Thymus (tissue), 11 donors: Measurements from ENCODE around the gene CNTNAP5. TPM values are rescaled to one million over a fixed set of nuclear protein-coding genes. Genes with fewer than 3 reads are reported as not detected.

ENCODE experiments used
- DNase-seq, 9 donors: peaks; one replicate each; pipeline ENCODE4 v3.0.0-alpha.2; 2013; ENCODE audit warnings: low spot score in 9 of 9, low read depth in 6 of 9, missing footprints in 1 of 9
- H3K27ac ChIP-seq, 2 donors: one replicate each; pipeline ENCODE4 v1.5.1; 2013; ENCODE audit warnings: control low read depth in 1 of 2, low read depth in 1 of 2, low read length in 1 of 2, mild to moderate bottlenecking in 1 of 2, moderate library complexity in 1 of 2
- H3K27me3 ChIP-seq, 2 donors: one replicate each; pipeline ENCODE4 v1.5.1; 2013; ENCODE audit warnings: low read length in 1 of 2; ENCODE audit not compliant: control insufficient read depth in 2 of 2, insufficient read depth in 1 of 2
- H3K36me3 ChIP-seq, 2 donors: one replicate each; pipeline ENCODE4 v1.5.1; 2013; ENCODE audit warnings: low read length in 1 of 2, mild to moderate bottlenecking in 1 of 2, moderate library complexity in 1 of 2; ENCODE audit not compliant: control insufficient read depth in 2 of 2, insufficient read depth in 2 of 2
- H3K4me1 ChIP-seq, 2 donors: one replicate each; pipeline ENCODE4 v1.5.1; 2013; ENCODE audit warnings: low read length in 2 of 2; ENCODE audit not compliant: control insufficient read depth in 2 of 2, insufficient read depth in 2 of 2
- H3K4me3 ChIP-seq, 2 donors: one replicate each; pipeline ENCODE4 v1.5.1; 2013; ENCODE audit warnings: low read length in 2 of 2, control low read depth in 1 of 2, mild to moderate bottlenecking in 1 of 2
- H3K9me3 ChIP-seq, 2 donors: one replicate each; pipeline ENCODE4 v1.5.1; 2013; ENCODE audit warnings: low read length in 1 of 2, mild to moderate bottlenecking in 1 of 2; ENCODE audit not compliant: control insufficient read depth in 2 of 2, insufficient read depth in 1 of 2
- WGBS: extraction: QIAGEN DNeasy Blood & Tissue Kit; methylation state at CpG from one replicate; pipeline ENCODE4 v1.1.7; 2013; 5-methylcytosine and 5-hydroxymethylcytosine counted together
- polyA plus RNA-seq: library from polyadenylated mRNA; stranded (reverse); fragments of 200-250 nt; gene quantifications from one replicate; pipeline ENCODE4 v1.2.3, GENCODE V29; 2013
- total RNA-seq: library from RNA; stranded (reverse); fragments of 120-200 nt; gene quantifications from one replicate; pipeline ENCODE4 v1.2.4, GENCODE V29; 2013
- donor health status: healthy.

CNTNAP5 gene
- total and polyA plus RNA-seq, 2 donors: 0.02 to 0.14 TPM

DNA sequence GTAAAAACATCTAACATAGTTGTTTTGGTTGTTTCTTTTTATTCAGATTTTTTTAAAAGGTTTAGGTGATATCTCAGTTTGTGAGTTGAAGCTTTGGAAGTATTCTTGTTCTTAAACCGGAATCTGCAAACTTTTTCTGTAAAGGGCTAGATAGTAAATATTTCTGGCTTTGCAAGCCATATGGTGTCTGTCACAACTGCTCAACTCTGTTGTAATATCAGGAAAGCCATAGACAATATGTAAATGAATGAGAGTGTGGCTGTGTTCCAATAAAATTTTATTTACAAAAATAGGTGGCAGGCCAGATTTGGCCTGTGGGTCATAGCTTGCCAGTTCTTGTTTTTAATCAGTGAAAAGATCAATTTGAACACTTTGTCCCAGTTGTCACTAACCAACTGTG is 134.1 kb downstream of the CNTNAP5 start:
- H3K4me3 ChIP-seq: no peak overlapping the region
- H3K27me3 ChIP-seq: no peaks in the 10 kb centered on the region
- 95% methylated on average over 1 of the region's 1 CpG for WGBS
- H3K9me3 ChIP-seq: no peaks in the 10 kb centered on the region
- no peaks in the 10 kb centered on the region for H3K36me3 ChIP-seq
- H3K4me1 ChIP-seq: no peaks in the 10 kb centered on the region
- no peak overlapping the region for H3K27ac ChIP-seq
- DNase-seq: no peak

DNA sequence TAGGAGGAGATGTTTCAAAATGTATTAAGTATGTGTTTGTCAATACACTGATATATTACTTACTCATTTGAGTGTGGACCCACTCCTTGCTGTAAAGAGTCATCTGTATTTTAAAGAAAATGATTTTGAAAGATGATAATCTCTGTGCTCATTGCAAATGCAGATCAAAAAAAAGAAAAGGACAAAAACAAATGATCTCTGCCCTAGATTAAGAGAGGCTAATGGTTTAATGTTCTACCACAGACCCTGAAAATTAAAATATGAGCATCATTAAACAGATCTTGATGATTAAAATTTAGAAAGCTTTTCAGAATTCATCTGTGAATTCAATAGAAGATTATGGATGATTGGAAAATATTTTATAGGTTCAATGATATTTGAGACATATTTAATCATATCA is 136.5 kb downstream of the CNTNAP5 start:
- DNase-seq: no peak
- Histone ChIP-seq H3K27ac (no peak overlapping the region), H3K9me3 (no peaks in the 10 kb centered on the region), H3K4me3 (no peak overlapping the region), H3K36me3 (no peaks in the 10 kb centered on the region), H3K4me1 (no peaks in the 10 kb centered on the region), H3K27me3 (no peaks in the 10 kb centered on the region)

DNA sequence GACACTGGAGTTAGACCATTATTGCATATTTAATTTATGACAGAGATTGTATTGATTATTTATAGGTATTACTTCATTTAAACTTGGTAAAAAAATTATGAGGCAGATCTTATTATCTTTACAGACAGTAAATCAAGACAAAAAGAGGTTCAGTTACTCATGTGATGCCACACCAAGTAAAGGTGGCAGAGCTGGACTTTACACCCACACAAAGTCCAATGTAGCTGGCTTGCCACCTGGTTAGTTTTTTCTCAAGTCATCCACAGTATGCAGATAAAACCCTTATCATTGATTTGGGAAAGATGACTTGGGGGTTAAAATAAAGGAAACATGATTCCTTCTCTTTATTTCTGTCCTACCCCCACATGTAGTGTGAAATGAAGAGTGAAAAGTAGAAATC is 137.2 kb downstream of the CNTNAP5 start:
- no peaks in the 10 kb centered on the region for H3K9me3 ChIP-seq
- no peaks in the 10 kb centered on the region for H3K36me3 ChIP-seq
- no peak overlapping the region for H3K4me3 ChIP-seq
- H3K4me1 ChIP-seq: no peaks in the 10 kb centered on the region
- no peak for DNase-seq
- no peak overlapping the region for H3K27ac ChIP-seq
- no peaks in the 10 kb centered on the region for H3K27me3 ChIP-seq

DNA sequence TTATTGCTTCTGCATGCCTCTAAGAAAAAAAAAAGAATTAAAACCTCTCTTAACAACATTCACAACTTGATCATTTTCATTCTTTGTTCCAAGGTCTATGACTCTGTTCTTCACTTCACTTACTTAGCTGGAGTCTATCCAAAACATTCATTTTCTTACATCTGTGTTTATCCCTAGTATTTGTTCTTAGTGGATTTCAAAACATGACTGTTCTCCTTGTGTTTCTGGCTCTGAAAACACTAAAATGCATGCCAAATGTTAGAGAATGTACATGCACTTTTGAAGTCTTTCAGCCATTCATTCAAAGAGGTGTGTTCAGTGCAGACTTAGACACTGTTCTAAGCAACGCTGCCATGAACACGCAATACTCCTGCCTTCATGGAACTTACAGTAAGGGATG is 138.8 kb downstream of the CNTNAP5 start:
- 93% methylated on average over 2 of the region's 2 CpGs for WGBS

DNA sequence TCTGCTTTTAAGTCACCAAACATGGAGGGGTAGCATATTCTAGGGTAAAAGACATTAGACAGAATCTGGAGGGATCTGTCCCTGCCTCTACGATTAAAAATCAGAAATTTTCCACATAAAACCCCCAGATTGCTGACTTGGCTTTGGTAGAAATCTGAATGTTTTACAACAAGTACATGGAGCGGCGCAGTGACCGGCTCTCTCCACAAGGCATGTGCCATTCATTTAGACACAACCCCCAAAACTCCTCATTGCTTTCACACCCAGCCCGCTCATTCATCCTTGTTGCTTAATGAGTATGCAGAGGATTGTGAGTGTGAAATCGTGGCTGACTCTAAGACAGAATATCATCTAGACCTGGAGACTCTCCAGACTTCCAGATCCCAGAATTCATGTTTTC is 140.6 kb downstream of the CNTNAP5 start:
- no peak for DNase-seq
- Histone ChIP-seq H3K36me3 (no peaks in the 10 kb centered on the region), H3K4me1 (no peaks in the 10 kb centered on the region), H3K27ac (no peak overlapping the region), H3K27me3 (no peaks in the 10 kb centered on the region), H3K4me3 (no peak overlapping the region), H3K9me3 (no peaks in the 10 kb centered on the region)
- WGBS: 96% methylated on average over 6 of the region's 6 CpGs

More for the DNA sequence above, 138.8 kb downstream of the CNTNAP5 start:
- no peak overlapping the region for H3K4me3 ChIP-seq
- H3K4me1 ChIP-seq: no peaks in the 10 kb centered on the region
- no peak for DNase-seq
- no peak overlapping the region for H3K27ac ChIP-seq
- no peaks in the 10 kb centered on the region for H3K36me3 ChIP-seq
- no peaks in the 10 kb centered on the region for H3K9me3 ChIP-seq
- H3K27me3 ChIP-seq: no peaks in the 10 kb centered on the region

DNA sequence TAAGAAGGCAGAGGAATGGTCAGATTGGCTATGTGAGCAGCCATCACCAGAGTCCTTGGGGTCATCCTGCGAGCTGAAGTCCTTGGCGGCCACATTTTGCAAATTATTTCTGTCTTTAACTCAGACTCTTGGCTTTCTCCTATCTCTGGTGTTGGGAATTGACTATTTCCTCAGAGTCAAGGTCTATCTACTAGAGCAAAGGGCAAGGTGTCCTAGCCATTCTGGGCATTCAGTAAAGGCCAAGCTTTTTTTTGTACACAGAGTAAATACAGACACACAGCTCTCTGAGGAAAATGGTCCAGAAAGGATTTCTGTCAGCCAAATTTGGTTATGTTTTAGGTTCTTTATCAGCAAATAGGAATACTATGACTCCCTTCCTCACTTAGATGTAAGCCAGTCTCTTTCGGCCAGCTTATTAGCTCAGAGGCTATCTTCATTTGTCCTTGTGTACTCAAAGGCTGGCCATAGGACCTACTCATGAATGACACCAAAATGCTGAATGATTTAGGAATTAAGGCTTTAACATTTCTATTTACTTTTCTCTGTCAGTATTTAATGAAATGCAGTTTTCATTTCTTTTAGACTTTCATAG is 146.5 kb downstream of the CNTNAP5 start:
- Histone ChIP-seq H3K9me3 (no peaks in the 10 kb centered on the region), H3K36me3 (no peaks in the 10 kb centered on the region), H3K27me3 (no peaks in the 10 kb centered on the region), H3K4me3 (no peak overlapping the region), H3K4me1 (no peaks in the 10 kb centered on the region), H3K27ac (no peak overlapping the region)
- 95% methylated on average over 3 of the region's 3 CpGs for WGBS
- no peak for DNase-seq

DNA sequence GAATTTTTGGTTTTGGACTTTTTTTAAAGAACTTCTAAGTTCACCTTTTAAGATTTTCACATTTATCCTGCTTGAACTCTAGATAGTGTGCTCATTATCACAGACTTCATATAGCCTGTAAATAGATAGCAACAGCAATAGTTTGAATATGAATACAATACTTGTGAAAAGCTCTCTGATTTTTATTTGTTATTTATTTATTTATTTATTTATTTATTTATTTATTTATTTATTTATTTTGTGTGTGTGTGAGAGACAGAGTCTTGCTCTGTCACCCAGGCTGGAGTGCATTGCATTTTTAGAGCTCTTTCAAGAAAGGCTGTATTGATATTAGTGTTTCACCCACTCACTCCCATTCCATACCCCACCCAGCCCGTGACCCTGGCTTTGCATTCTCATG is 153.6 kb downstream of the CNTNAP5 start:
- Histone ChIP-seq H3K9me3 (no peaks in the 10 kb centered on the region), H3K27ac (no peak overlapping the region), H3K27me3 (no peaks in the 10 kb centered on the region), H3K36me3 (no peaks in the 10 kb centered on the region), H3K4me1 (no peaks in the 10 kb centered on the region), H3K4me3 (no peak overlapping the region)
- 91% methylated on average over 1 of the region's 1 CpG for WGBS
- DNase-seq: no peak

DNA sequence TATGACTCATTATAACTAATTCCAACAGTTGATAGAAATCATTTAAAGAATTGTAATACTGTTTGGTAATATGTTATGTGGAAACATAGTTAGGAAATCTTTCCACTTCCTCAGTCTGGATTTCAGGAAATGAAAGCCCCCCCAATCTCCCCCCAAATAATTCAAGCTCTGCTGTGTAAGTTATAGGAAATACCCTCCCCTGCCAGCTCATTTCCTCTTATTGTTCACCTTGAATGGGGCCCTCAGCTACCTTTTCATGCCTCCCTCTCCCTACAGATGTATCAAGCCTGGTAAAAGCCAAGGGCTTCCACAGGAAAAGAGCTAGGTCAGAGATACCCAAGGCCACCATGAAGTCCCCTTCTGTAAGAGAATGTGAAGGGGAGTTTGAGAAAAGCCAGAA is 155.5 kb downstream of the CNTNAP5 start:
- no peak for DNase-seq
- Histone ChIP-seq H3K4me3 (no peak overlapping the region), H3K36me3 (no peaks in the 10 kb centered on the region), H3K27ac (no peak overlapping the region), H3K4me1 (no peaks in the 10 kb centered on the region), H3K9me3 (no peaks in the 10 kb centered on the region), H3K27me3 (no peaks in the 10 kb centered on the region)

DNA sequence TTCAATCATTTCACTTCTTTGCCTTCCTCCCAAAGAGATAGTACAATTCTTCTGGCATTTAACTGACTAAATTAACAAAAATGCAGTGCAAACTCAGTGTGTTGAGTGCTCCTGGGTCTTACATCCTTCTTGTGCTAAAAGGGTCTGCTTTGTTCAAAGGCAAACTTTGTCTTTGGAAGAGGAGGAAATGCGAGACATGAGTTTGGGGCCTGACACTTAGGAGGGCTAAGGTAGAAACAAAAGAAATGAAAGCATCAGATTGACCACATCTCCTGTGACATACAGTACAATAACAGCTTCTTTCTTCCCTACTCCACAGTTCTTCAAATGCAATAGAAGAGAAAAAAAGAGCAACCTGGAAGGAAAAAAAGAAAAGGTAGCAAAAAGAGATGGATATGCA is 161.7 kb downstream of the CNTNAP5 start:
- 92% methylated on average over 1 of the region's 1 CpG for WGBS
- DNase-seq: no peak
- Histone ChIP-seq H3K4me3 (no peak overlapping the region), H3K4me1 (no peaks in the 10 kb centered on the region), H3K9me3 (no peaks in the 10 kb centered on the region), H3K36me3 (no peaks in the 10 kb centered on the region), H3K27me3 (no peaks in the 10 kb centered on the region), H3K27ac (no peak overlapping the region)

DNA sequence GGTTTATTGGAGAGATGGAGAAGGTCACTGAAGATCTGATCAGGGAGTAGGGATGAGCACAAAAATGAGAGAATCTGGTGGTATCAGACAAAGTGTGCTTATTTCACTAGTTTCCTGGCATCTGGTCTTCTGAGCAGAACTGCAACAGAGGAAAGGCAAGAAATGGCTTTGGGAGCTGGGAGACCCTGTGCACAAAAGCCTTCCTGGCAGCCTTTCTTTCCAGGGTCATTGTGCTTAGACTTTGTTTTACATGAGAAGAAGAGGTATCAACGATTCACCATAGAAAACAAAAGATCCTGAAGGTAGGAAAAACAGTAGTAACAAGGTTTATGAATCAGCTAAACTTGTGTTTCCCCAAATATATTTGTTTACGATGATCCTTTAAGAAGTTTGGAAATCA is 162.9 kb downstream of the CNTNAP5 start:
- WGBS: 65% methylated on average over 2 of the region's 2 CpGs
- H3K4me3 ChIP-seq: no peak overlapping the region
- H3K27ac ChIP-seq: no peak overlapping the region
- no peaks in the 10 kb centered on the region for H3K36me3 ChIP-seq
- DNase-seq: no peak
- no peaks in the 10 kb centered on the region for H3K27me3 ChIP-seq
- H3K9me3 ChIP-seq: no peaks in the 10 kb centered on the region
- H3K4me1 ChIP-seq: no peaks in the 10 kb centered on the region
